ENCODE data around the gene KIF26B. TPM values are rescaled to one million over a fixed set of nuclear protein-coding genes. Genes with fewer than 3 reads are reported as not detected.

Gene KIF26B
- polyA plus RNA-seq, 2 of the 4 experiments (the other 2 are of a cell fraction), result 0.01 to 0.04 TPM

GRCh38 chr1:245432228-245432875 lies 277.6 kb downstream of the KIF26B start:
- ATAC-seq, result no peak
- no peak for DNase-seq (ENCODE audit: low read depth in 1 of 2, low spot score in 1 of 2)
- WGBS (ENCODE audit: missing lambda C conversion rate), result 33% methylated on average over 9 of the region's 9 CpGs
- TF ChIP-seq CBX8 (IDR thresholded peaks at IDR 0.05) (no peak), FOXS1 (CRISPR knock-in tag; IDR thresholded peaks at IDR 0.05) (no peak), RFX5 (IDR thresholded peaks at IDR 0.05) (no peak), TFCP2L1 (CRISPR knock-in tag; IDR thresholded peaks at IDR 0.05) (no peak), EHF (CRISPR knock-in tag; IDR thresholded peaks at IDR 0.05) (no peak), HEYL (CRISPR knock-in tag; IDR thresholded peaks at IDR 0.05) (no peak), CEBPB (IDR thresholded peaks at IDR 0.05) (no peak), GATA3 (IDR thresholded peaks at IDR 0.05; ENCODE audit: borderline replicate concordance) (no peak), USF2 (IDR thresholded peaks at IDR 0.05) (no peak), JUNB (IDR thresholded peaks at IDR 0.05) (no peak)
- no peak overlapping the region for H3K27ac ChIP-seq
- H3K4me1 ChIP-seq, result no peaks in the 10 kb centered on the region
- no peak for FAIRE-seq
- H3K4me3 ChIP-seq, result no peak overlapping the region
- ChIA-PET CTCF (no interaction called here), POLR2A (no interaction called here)
- H3K9me3 ChIP-seq, result 0 out of 3 replicates have a peak, but pooled peaks cover 5% of the 10 kb centered on the region
- no peak overlapping the region for H3K4me2 ChIP-seq

GRCh38 chr1:245433561-245433960 lies 278.8 kb downstream of the KIF26B start:
- Histone ChIP-seq H3K4me1 (no peaks in the 10 kb centered on the region), H3K4me2 (no peak overlapping the region), H3K9me3 (0 out of 3 replicates have a peak, but pooled peaks cover 5% of the 10 kb centered on the region), H3K4me3 (no peak overlapping the region), H3K27ac (no peak overlapping the region)
- FAIRE-seq (no peak), ATAC-seq (no peak), DNase-seq (ENCODE audit: low read depth in 1 of 2, low spot score in 1 of 2) (no peak)
- 3% methylated on average over 2 of the region's 2 CpGs for WGBS (ENCODE audit: missing lambda C conversion rate)
- ChIA-PET POLR2A (no interaction called here), CTCF (no interaction called here)
- no peak for TF ChIP-seq RFX5 (IDR thresholded peaks at IDR 0.05)
- TF ChIP-seq NPAS2 (CRISPR knock-in tag; IDR thresholded peaks at IDR 0.05; ENCODE audit: borderline replicate concordance), result no peak
- no peak for TF ChIP-seq USF2 (IDR thresholded peaks at IDR 0.05)
- no peak for TF ChIP-seq EHF (CRISPR knock-in tag; IDR thresholded peaks at IDR 0.05)
- no peak for TF ChIP-seq RNF2 (IDR thresholded peaks at IDR 0.05; ENCODE audit: borderline replicate concordance, low read depth)
- TF ChIP-seq POLR2AphosphoS2 (conservative IDR thresholded peaks at IDR 0.05; ENCODE audit: low read length), result no peak
- TF ChIP-seq HDAC2 (IDR thresholded peaks at IDR 0.05), result no peak
- TF ChIP-seq ELK1 (IDR thresholded peaks at IDR 0.05; ENCODE audit: low read depth, low read length), result no peak
- no peak for TF ChIP-seq RCOR1 (IDR thresholded peaks at IDR 0.05; ENCODE audit: low read depth, low read length)
- no peak for TF ChIP-seq RAD21 (conservative IDR thresholded peaks at IDR 0.05 in 1 of 2, IDR thresholded peaks at IDR 0.05 in 1 of 2)
- TF ChIP-seq NR3C1 (IDR thresholded peaks at IDR 0.05), result no peak
- TF ChIP-seq NFE2L2 (conservative IDR thresholded peaks at IDR 0.05; ENCODE audit: low read length), result no peak

GRCh38 chr1:245434280-245434679 lies 279.5 kb downstream of the KIF26B start:
- DNase-seq (ENCODE audit: low read depth in 1 of 2, low spot score in 1 of 2), result peak; percentile 25 to 32
- no peak overlapping the region for H3K27ac ChIP-seq
- no peaks in the 10 kb centered on the region for H3K4me1 ChIP-seq
- H3K4me2 ChIP-seq, result no peak overlapping the region
- ATAC-seq, result peak; percentile 77 to 83
- 0% methylated on average over 1 of the region's 1 CpG for WGBS (ENCODE audit: missing lambda C conversion rate)
- H3K4me3 ChIP-seq, result no peak overlapping the region
- H3K9me3 ChIP-seq, result 0 out of 3 replicates have a peak, but pooled peaks cover 5% of the 10 kb centered on the region
- ChIA-PET POLR2A (no interaction called here), CTCF (no interaction called here)
- FAIRE-seq, result no peak
- TF ChIP-seq PHF8 (IDR thresholded peaks at IDR 0.05; ENCODE audit: borderline replicate concordance, low read depth), result no peak
- no peak for TF ChIP-seq MAZ (IDR thresholded peaks at IDR 0.05; ENCODE audit: borderline replicate concordance, low read depth, low read length)
- TF ChIP-seq USF2 (IDR thresholded peaks at IDR 0.05), result no peak
- no peak for TF ChIP-seq CBX8 (IDR thresholded peaks at IDR 0.05)
- no peak for TF ChIP-seq HEYL (CRISPR knock-in tag; IDR thresholded peaks at IDR 0.05)
- TF ChIP-seq FOSL2 (IDR thresholded peaks at IDR 0.05), result no peak
- no peak for TF ChIP-seq FOSL2 (CRISPR knock-in tag; IDR thresholded peaks at IDR 0.05)
- no peak for TF ChIP-seq SREBF2 (IDR thresholded peaks at IDR 0.05)
- no peak for TF ChIP-seq MAX (IDR thresholded peaks at IDR 0.05)
- no peak for TF ChIP-seq TP53 (CRISPR knock-in tag; IDR thresholded peaks at IDR 0.05)
- TF ChIP-seq ZFP36 (IDR thresholded peaks at IDR 0.05; ENCODE audit: borderline replicate concordance, partially characterized antibody), result no peak
- TF ChIP-seq BCL3 (IDR thresholded peaks at IDR 0.05), result no peak

Measured in A549 (cell line).